OCI-LY1 (cell line): Measurements from ENCODE around the gene CDK11A.

ENCODE experiments used
- H2AFZ ChIP-seq: fragments of 200-600 bp; sonication (generic), shearing (Covaris generic); 2 replicates; pipeline ENCODE4 v1.6.0; 2014; ENCODE audit warnings: antibody characterized with exemption, mild to moderate bottlenecking, low read length
- H3F3A ChIP-seq: fragments of 200-600 bp; sonication (generic), shearing (Covaris generic); 2 replicates; pipeline ENCODE4 v1.6.0; 2014; ENCODE audit warnings: mild to moderate bottlenecking, antibody characterized with exemption, low read length, moderate library complexity; ENCODE audit not compliant: insufficient read depth
- H3K27ac ChIP-seq: fragments of 200-600 bp; sonication (generic); 2 replicates; pipeline ENCODE4 v1.5.1; 2014; ENCODE audit warnings: low read length, mixed run types, mild to moderate bottlenecking, low read depth; ENCODE audit not compliant: poor library complexity, severe bottlenecking
- H3K27me3 ChIP-seq: fragments of 200-600 bp; sonication (generic); 2 replicates; pipeline ENCODE4 v1.6.0; 2014; ENCODE audit warnings: antibody characterized with exemption, mild to moderate bottlenecking, low read length, moderate library complexity; ENCODE audit not compliant: insufficient read depth
- H3K36me3 ChIP-seq: fragments of 200-600 bp; sonication (generic); 2 replicates; pipeline ENCODE4 v1.6.1; 2014; ENCODE audit warnings: mild to moderate bottlenecking, antibody characterized with exemption, low read length, moderate library complexity, mixed read lengths; ENCODE audit not compliant: insufficient read depth
- H3K4me1 ChIP-seq: fragments of 200-600 bp; sonication (generic); 2 replicates; pipeline ENCODE4 v1.5.1; 2014; ENCODE audit warnings: mild to moderate bottlenecking, low read length, moderate library complexity; ENCODE audit not compliant: insufficient read depth, severe bottlenecking
- H3K4me2 ChIP-seq: fragments of 200-600 bp; sonication (generic), shearing (Covaris generic); 2 replicates; pipeline ENCODE4 v1.6.1; 2014; ENCODE audit warnings: low read length
- H3K4me3 ChIP-seq: fragments of 200-600 bp; sonication (generic); 2 replicates; pipeline ENCODE4 v1.5.1; 2014; ENCODE audit warnings: low read length, low read depth, mild to moderate bottlenecking, mixed read lengths; ENCODE audit not compliant: poor library complexity, severe bottlenecking
- H3K79me2 ChIP-seq: fragments of 200-600 bp; shearing (Covaris generic); 2 replicates; pipeline ENCODE4 v1.6.1; 2016; ENCODE audit warnings: mixed run types, low read length, mixed read lengths; ENCODE audit not compliant: insufficient read depth
- H3K9ac ChIP-seq: fragments of 200-600 bp; sonication (generic), shearing (Covaris generic); 2 replicates; pipeline ENCODE4 v1.6.1; 2014; ENCODE audit warnings: mild to moderate bottlenecking, low read length, mixed read lengths
- H3K9me2 ChIP-seq: fragments of 200-600 bp; sonication (generic), shearing (Covaris generic); 2 replicates; pipeline ENCODE4 v1.6.1; 2014; ENCODE audit warnings: low read depth, mild to moderate bottlenecking, low read length, mixed read lengths
- H3K9me3 ChIP-seq: fragments of 200-600 bp; shearing (Covaris generic); 2 replicates; pipeline ENCODE4 v1.6.1; 2014; ENCODE audit warnings: low read length, mixed read lengths
- H4K20me1 ChIP-seq: fragments of 200-600 bp; sonication (generic), shearing (Covaris generic); 2 replicates; pipeline ENCODE4 v1.6.0; 2016; ENCODE audit warnings: mild to moderate bottlenecking, low read length; ENCODE audit not compliant: insufficient read depth
- EZH2 ChIP-seq: fragments of 200-600 bp; sonication (generic), shearing (Covaris generic); IDR thresholded peaks from 2 replicates; pipeline ENCODE4 v1.8.0; 2017; ENCODE audit warnings: borderline replicate concordance, mixed run types, mild to moderate bottlenecking, antibody characterized with exemption, low read length, moderate library complexity, mixed read lengths
- TF ChIP-seq, protein P1 (sequence below): fragments of 200-600 bp; sonication (generic), shearing (Covaris generic); IDR thresholded peaks from 2 replicates; pipeline ENCODE4 v1.5.1; 2017; ENCODE audit warnings: mild to moderate bottlenecking, antibody characterized with exemption, low read length, moderate library complexity, mixed read lengths

CDK11A gene

DNA sequence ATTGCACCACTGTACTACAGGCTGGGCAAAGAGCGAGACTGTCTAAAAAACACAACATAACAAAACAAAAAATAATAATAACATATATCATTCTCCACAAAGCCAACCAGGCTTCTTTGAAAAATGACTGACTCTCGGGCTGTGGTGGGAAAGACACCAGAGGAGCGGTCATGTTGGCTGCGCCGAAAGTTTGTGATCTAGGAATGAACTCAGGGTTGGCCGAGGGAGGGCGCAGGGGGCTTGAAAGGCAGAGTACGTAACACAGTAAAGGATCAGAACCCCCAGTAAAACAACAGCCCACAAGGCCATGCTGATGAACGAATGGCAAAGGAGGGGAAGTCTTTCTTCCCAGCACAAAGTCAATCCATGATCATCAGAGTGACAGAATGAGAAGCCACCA is 36.3 kb downstream of the CDK11A start:
- Histone ChIP-seq H3K9me2 (no peaks in the 10 kb centered on the region), H2AFZ (no peak overlapping the region), H3K9me3 (no peaks in the 10 kb centered on the region), H3K79me2 (no peaks in the 10 kb centered on the region), H4K20me1 (no peaks in the 10 kb centered on the region), H3K9ac (no peak overlapping the region), H3K27me3 (no peaks in the 10 kb centered on the region), H3K4me1 (peaks cover 13% of the 10 kb centered on the region), H3K27ac (no peak overlapping the region), H3F3A (no peaks in the 10 kb centered on the region), H3K36me3 (no peaks in the 10 kb centered on the region), H3K4me3 (no peak overlapping the region), H3K4me2 (no peak overlapping the region)
- TF ChIP-seq, protein P1, sequence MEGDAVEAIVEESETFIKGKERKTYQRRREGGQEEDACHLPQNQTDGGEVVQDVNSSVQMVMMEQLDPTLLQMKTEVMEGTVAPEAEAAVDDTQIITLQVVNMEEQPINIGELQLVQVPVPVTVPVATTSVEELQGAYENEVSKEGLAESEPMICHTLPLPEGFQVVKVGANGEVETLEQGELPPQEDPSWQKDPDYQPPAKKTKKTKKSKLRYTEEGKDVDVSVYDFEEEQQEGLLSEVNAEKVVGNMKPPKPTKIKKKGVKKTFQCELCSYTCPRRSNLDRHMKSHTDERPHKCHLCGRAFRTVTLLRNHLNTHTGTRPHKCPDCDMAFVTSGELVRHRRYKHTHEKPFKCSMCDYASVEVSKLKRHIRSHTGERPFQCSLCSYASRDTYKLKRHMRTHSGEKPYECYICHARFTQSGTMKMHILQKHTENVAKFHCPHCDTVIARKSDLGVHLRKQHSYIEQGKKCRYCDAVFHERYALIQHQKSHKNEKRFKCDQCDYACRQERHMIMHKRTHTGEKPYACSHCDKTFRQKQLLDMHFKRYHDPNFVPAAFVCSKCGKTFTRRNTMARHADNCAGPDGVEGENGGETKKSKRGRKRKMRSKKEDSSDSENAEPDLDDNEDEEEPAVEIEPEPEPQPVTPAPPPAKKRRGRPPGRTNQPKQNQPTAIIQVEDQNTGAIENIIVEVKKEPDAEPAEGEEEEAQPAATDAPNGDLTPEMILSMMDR = no peak
- TF ChIP-seq EZH2 = no peak

DNA sequence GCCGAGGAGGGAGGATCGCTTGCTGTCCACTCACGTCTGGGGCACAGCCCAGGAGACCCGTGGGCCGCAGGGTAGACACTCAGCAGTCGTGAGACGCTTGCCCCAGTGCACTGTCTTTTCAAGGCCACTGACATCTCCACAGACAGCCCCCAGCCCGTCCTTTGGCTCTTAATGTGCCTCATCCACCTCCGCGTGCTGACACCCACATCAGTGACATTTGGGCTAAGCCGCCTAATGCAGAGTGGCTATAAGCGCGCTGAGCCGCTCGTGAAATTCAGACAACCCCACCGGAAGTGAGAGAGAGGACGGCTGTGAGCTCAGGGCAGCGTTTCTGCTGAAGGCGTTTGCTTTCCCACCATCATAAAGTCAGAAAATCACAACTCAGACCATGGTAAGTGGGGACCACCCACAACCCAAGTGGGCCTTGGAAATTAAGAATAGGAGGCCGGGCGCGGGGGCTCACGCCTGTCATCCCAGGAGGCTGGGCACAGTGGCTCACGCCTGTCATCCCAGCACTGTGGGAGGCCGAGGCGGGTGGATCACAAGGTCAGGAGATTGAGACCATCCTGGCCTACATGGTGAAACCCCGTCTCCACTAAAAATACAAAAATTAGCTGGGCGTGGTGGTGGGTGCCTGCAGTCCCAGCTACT is 40.0 kb downstream of the CDK11A start:
- no peaks in the 10 kb centered on the region for H3K9me3 ChIP-seq
- no peaks in the 10 kb centered on the region for H3F3A ChIP-seq
- H3K27me3 ChIP-seq = no peaks in the 10 kb centered on the region
- no peaks in the 10 kb centered on the region for H4K20me1 ChIP-seq
- H3K4me3 ChIP-seq = no peak overlapping the region
- H3K79me2 ChIP-seq = no peaks in the 10 kb centered on the region
- H3K9me2 ChIP-seq = no peaks in the 10 kb centered on the region
- no peaks in the 10 kb centered on the region for H3K36me3 ChIP-seq
- H3K9ac ChIP-seq = no peak overlapping the region
- peaks cover 16% of the 10 kb centered on the region for H3K4me1 ChIP-seq
- H3K4me2 ChIP-seq = no peak overlapping the region
- H3K27ac ChIP-seq = no peak overlapping the region
- no peak overlapping the region for H2AFZ ChIP-seq
- no peak for TF ChIP-seq EZH2
- TF ChIP-seq, protein P1 = no peak

DNA sequence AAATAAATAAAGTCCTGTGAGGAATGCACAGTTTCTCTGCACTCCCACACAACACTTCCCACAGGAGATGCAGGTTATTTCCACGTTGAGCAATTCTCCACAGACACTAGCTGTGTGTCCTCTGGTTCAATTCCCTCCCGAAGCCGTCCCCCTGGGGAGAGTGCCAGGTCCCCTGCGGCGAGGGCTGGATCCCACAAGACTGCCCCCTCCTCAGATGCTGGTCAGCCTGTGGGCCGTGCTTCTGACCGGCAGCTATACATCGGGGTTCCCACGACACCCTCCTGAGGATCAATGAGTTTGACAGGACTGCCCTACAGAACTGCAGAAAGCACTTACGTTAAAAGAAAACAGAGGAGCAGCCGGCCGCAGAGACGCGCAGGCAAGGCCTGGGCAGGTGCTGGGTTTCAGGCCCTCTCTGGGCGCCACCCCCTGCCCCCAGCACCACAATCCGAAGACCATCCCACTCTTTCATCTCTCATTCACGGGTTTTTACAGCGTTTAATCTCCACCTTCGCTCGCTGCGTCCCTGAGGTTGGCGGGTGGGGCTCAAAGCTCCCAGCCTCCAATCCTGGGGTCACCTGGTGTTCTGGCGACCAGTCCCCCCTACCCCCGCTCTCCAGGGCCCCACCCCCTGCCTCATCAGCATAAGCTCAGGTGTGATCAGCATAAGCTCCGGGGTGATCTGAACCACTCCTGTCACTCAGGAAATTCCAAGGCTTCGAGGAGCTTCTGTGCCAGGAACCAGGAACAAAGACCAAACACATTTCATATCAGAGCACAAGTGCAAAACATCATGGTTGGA is 40.9 kb downstream of the CDK11A start:
- no peak overlapping the region for H3K27ac ChIP-seq
- H4K20me1 ChIP-seq = no peaks in the 10 kb centered on the region
- no peaks in the 10 kb centered on the region for H3K9me3 ChIP-seq
- H3K9ac ChIP-seq = no peak overlapping the region
- H3K79me2 ChIP-seq = no peaks in the 10 kb centered on the region
- no peaks in the 10 kb centered on the region for H3F3A ChIP-seq
- no peaks in the 10 kb centered on the region for H3K27me3 ChIP-seq
- no peak for TF ChIP-seq EZH2
- TF ChIP-seq, protein P1 = no peak
- no peaks in the 10 kb centered on the region for H3K9me2 ChIP-seq
- H3K4me2 ChIP-seq = no peak overlapping the region
- H3K4me1 ChIP-seq = peaks cover 25% of the 10 kb centered on the region
- H3K4me3 ChIP-seq = no peak overlapping the region
- no peak overlapping the region for H2AFZ ChIP-seq
- H3K36me3 ChIP-seq = no peaks in the 10 kb centered on the region
